GM15510 (cell line): Measurements from ENCODE around the gene LCA5L.

Source experiments
- POLR2A ChIP-seq: IDR thresholded peaks from 3 replicates; pipeline ENCODE4 v1.6.1; 2011; ENCODE audit warnings: borderline replicate concordance; ENCODE audit not compliant: insufficient read length; ENCODE audit errors: extremely low read depth

LCA5L gene

DNA sequence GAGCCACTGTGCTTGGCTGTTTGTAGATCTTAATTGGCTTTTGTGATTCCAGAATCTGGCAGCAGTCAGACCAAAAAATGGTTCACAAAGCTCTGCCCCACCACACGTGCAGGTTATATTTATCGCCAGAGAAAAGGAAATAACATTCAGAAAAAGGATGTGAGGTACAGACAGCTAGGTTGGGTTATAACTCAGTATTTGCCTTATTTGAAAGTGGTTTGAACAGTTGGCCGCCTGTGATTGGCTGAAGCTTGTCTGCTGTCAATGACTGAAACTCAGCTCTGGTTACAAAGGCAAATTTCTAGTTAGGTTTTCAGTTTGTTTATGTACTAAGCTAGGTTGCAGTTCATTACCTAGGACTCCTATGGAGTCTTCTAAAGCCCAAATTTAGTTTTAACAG, 15.8 kb upstream of the LCA5L start:
- no peak for TF ChIP-seq POLR2A

DNA sequence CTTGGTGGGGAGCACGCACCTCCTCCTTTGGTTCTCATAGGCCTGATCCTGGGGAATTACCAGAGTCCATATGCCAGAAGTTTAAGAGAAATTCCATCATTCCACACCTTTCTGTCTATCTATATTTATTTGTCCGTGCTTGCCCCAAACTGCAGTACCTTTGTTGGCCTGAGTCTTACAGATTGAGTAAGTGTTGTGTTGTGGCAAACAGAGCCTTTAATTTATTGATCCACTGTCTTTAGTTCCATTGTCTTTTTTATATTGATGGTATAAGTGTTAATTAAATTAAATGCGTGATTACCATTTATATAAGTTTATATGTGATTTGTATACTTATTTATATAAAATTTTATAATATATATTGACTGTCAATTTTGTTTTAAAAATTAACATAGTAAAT, 11.1 kb upstream of the LCA5L start:
- no peak for TF ChIP-seq POLR2A

DNA sequence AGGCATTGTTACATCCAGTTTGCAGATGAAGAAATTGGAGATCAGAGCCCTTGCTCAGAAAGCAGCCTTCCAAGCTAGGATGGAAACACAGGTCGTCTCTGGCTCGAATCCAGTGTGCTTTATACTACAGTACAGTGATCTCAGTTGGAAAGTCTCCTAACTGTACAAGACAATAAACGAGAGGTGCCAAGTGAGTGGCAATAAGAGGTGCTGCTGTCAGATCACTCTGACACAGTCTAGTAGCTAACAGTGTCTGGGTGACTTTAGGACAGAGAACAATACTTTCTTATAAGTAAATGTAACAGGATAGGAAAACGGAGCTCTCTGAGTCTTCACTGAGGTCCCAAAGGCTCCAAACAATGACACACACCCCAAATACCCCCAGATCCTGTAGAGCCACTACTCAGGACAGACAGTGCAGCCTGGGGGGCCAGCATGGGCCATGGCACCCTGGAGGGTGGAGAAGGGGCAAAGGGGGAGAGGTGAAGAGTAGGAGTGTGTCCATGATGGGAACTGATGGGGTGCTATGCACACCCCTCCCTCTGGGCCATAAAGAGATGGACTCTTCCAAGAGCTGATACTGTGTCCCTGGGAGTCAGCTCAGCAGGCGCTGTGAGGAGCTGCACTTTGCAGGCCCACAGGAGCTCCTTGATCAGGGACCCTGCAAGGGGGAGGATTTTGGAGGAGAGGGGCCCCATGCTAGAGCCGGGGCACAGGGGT, 9.5 kb upstream of the LCA5L start:
- TF ChIP-seq POLR2A: no peak

DNA sequence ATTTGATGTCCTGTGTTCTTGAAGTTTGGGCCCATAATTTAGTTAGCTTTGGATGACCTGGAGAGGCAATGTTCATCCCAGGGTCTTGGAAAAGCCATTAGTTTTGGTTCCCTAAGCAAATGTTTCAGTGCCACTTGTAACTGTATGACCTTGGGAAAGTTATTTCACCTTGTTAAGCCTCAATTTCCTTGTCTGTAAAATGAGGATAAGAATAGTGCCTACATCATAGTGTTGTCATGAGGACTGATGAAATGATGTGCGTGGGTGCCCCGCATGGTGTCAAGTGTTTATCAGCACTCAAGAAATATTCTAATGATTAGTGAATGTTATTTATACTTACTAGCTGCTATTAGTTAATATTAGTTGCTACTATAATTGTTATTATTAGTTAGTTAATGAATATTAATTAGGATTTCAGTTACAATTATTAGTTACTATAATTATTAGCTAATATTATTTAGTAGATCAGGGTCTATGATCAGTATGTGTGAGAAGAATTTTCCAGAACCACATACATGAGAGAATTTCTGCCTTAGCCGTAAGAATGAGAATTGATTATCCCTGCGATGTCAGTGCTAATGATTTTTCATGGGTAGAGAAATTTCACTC, 8.1 kb upstream of the LCA5L start:
- TF ChIP-seq POLR2A: no peak

DNA sequence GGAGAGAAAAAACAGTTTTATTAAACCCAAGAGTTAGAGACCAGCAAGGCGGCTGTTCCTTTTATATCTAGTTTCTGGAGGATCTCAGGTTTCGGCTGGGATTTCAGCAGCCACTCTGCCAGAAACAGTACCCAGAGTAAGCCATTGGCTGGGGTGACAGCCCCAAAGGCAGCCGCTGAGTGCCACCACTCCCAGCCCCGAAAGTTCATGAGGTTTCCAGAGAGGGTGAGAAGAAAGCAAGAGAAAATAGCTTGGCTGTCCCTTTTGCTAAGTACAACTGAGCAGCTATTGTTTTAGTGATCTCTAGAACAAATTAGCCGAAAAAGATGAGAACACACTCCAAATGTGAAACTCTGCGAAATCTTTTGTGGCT, 7.4 kb upstream of the LCA5L start:
- no peak for TF ChIP-seq POLR2A

DNA sequence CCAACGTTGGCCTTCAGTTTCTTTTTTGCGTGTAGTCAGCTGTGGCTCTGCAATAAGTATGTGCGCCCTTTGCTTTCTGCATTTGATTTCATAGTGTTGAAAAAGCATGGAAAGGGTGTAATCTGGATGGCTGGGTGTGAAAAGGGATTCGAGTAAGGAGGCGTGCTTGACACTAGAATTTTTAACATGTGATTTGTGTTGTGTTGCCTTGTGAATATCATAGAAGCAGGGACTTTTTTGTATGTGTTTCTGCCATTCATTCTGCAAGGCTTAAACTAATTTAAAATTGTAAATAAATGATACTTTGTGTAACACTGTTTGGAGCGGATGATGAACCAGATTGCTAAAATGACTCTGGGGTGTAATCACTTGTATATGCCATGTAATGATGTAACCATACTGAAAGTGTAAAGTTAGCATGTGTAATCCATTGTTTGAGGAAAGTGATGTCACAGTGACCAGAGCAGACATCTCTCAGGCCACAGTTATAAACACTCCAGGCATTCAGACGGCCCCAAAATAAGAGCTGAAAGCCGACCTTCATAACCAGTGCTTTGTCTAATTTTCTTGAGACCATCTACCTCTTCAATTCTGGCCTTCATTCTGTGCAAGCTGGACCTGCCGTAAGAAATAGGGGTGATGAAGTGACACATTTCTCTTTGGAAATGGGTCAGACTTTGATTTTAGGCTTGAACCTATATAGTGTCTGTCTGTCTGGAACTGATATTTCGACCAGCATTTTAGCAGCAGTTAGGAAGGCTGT, 6.8 kb upstream of the LCA5L start:
- TF ChIP-seq POLR2A: no peak

DNA sequence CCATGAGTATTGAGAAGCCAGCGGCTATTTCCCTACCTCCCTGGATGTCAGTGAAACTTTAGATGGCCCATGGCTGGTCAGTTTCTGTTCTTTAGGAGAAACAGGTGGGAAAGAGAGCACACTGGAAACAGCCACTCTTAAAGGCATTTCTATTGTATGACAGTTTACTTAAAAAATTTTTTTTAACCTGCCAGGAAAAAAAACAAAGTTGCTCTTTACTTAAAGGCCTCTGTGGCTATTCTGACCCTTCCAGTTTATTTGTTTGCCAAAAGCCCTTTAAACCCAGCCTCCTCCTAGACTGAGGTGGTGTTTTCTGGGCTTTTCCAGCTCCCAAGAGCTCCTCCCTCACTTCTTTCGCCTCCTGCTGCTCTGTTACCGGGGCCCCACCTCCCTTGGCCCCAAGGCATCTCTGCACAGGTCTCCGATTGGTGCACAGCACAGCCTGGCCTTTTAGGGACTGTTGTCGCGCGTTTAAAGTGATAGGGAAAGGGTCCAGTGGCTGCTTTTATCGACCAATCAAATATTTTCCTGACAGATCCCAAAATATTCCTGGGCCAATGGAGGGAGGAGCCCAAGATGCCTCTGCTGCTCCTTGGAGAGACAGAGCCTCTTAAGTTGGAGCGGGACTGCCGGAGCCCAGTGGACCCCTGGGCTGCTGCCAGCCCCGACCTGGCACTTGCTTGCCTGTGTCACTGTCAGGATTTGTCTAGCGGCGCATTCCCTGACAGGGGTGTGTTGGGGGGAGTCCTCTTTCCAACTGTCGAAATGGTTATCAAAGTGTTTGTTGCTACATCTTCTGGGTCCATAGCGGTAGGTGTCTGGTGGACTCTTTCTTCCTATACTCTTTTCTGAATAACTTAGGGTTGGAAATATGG, 6.0 kb upstream of the LCA5L start, which contains the start of gene SH3BGR:
SH3BGR (plus strand) TSS at position 639 of the 875 bp plus-strand sequence; CDS start at position 766, 127 bp downstream.
- TF ChIP-seq POLR2A: no peak

DNA sequence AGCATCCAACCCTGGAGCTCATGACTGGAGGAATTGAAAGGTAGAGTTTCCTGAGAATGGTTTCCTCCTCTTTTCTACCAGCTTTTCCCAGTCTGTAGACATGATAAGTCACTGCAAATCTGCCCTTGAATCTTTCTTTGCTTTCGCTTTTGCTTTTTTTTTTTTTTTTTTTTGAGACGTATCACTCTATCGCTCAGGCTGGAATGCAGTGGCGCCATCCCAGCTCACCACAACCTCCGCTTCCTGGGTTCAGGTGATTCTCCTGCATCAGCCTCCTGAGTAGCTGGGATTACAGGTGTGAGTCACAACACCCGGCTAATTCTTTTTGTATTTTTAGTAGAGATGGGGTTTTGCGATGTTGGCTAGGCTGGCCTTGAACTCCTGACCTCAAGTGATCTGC, 1.7 kb upstream of the LCA5L start:
- no peak for TF ChIP-seq POLR2A

DNA sequence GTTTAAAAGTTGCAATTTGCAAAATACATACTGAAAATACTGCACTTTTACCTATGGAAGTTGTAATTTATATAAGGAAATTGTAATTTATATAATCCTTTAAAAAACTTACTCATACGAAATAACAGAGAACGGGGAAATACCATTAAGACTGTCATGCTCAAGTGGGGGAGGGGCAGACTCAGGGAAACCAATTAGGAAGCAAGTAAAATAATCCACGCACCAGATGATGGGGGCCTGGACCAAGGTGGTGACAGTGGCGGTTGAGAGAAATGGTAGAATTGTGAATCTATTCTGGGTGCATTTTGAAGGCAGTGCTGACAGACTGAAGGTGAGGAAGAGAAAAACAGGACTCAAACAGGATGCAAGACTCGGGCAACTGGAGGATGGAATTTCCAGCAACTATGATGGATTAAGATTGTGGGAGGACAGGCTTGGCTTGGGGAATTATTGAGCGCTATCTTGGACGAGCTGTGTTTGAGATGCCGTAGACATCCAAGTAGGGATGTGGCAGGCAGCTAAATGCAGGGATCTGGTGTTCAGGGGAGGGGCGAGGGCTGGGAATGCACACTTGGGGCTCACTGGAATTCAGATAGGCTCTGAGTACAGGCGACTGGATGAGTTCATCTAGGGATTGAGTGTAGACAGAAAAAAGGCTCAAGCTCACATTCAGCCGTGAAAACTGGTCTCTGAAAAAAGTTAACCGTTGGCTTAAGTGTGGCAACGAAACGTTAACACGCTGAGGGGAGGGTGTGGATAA, 977 bp downstream of the LCA5L start:
- TF ChIP-seq POLR2A: no peak

DNA sequence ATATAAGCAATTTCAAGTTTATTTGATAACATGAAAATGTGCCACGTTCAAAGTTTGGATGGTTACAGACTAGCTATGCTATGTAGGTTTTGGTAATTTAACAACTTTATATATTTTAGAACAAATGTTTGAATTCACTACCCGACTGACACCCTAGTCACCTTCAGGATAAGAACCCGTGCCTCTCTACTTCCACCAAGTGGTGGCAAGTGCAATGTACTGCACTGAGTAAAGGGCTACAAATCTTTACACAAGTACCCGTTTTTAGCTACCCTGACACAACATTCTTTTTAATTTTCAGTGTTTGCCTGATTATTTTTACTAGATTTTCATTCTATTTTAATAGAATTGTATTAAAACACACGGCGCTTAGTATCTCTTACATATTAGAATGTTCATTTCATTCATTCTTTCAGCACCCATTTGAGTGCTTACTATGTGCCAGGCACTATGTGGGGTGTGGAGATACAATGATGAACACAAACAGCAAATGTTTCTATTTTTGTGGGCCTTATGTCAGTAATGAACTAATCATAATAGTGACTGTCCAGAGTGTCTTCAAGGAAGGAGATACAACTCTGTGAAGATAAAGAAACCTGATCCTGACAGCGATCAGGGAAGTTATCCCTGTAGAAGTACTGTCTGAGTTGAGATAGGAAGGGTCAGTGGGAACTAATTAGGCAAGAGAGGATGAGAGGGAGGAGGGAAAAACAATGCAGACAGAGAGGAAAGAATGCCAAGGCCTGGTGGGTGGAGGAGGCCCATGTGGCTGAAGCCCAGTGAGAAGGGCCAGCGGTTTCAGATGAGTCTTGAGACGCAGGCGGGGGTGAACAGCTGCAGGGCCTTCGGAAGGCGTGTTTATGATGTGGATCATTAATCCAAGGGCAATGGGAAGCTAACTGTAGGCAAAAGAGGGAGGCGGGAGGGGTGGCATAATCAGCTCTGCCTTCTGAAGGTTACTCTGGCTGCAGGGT, 3.8 kb downstream of the LCA5L start:
- TF ChIP-seq POLR2A: no peak

DNA sequence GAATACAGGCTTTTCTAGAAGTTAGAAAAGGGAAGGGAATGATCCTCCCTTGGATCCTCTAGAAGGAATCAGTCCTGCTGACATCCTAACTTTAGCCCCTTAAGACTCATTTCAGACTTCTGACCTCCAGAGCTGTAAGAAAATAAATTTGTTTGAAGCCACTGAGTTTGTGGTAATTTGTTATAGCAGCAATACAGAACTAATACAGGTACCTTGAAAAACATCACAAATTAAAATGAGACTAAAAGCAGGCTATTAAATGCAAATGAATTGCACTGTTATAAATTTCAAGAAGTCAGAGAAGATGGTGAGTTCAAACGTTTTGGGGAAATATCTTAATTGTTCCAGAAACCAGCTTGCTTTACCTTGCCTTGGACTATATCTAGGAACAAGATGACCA, 6.3 kb downstream of the LCA5L start:
- TF ChIP-seq POLR2A: no peak

DNA sequence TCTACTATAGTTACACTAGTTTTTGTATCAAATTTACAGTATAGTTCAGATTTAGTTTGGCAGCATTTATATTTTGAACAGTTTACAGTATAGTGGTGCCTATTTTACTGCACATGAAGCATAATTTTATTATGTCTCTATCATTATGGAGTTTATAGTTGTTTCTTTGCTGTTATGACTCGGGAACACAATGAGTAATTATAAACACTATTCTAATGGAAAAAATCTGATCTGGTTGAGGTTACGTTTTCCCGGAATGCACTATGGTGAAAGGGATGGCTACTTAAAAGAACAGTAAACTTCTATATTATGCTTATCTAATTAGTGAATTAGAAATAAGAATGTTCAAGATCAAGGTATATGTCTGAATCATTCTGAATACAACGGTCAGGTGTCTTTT, 10.6 kb downstream of the LCA5L start:
- TF ChIP-seq POLR2A: no peak

DNA sequence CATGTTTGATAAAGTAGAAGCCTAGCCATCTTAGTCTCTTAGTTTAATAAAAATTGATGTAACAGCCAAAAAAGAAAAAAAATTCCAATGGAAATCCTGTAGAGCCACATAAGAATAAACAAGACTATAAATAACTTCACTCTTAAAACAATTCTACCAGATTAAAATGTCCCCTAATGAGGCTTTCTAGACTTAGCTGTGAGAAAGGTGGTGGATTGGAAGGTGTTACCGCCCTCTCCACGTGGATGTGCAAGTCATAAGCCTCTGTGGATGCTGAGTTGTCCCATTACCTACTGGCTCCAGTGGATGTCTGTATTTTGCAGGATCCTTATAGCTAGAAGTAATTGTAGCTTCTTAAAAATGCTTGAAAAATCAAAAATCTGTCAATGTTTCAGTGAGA, 14.6 kb downstream of the LCA5L start:
- TF ChIP-seq POLR2A: no peak
